SK-N-SH treated with all-trans-retinoic acid at 6 μM for 48 hours (cell line): ENCODE measurements around the gene CNTN4.

ENCODE experiments used
- ARNTL ChIP-seq: fragments of 450-650 bp; formaldehyde crosslinking; IDR thresholded peaks from 2 replicates; pipeline ENCODE4 v1.5.0; 2020; ENCODE audit warnings: low read depth, mild to moderate bottlenecking, moderate library complexity, borderline replicate concordance
- TF ChIP-seq, protein P1 (sequence below): fragments of 250-450 bp; sonication (Bioruptor Pico); IDR thresholded peaks from 2 replicates; pipeline ENCODE4 v1.8.0; 2020; ENCODE audit warnings: mild to moderate bottlenecking, moderate library complexity, borderline replicate concordance
- TF ChIP-seq, protein P2 (sequence below): fragments of 250-450 bp; sonication (Bioruptor Pico); IDR thresholded peaks from 2 replicates; pipeline ENCODE4 v1.5.0; 2020; ENCODE audit warnings: mild to moderate bottlenecking, moderate library complexity

DNA sequence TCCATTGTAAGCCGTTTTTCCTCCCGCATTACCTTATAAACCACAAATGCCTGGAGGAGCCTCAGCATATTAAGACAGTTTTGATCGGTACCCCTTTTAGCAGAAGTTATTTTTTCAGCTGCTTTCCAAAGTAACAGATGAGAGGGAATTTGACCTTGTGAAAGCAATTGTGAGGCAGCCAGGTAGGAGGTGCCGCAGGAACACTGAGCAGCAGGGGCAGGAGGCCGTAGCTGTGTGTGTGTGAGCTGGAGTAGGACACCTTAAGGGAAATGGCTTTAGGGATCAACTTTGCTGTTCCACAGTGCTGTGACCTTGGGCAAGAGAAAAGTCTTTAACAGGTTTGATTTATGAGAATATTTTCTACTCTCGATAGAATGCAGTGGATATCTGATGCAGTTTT lies 529.5 kb downstream of the CNTN4 start:
- TF ChIP-seq, protein P1, sequence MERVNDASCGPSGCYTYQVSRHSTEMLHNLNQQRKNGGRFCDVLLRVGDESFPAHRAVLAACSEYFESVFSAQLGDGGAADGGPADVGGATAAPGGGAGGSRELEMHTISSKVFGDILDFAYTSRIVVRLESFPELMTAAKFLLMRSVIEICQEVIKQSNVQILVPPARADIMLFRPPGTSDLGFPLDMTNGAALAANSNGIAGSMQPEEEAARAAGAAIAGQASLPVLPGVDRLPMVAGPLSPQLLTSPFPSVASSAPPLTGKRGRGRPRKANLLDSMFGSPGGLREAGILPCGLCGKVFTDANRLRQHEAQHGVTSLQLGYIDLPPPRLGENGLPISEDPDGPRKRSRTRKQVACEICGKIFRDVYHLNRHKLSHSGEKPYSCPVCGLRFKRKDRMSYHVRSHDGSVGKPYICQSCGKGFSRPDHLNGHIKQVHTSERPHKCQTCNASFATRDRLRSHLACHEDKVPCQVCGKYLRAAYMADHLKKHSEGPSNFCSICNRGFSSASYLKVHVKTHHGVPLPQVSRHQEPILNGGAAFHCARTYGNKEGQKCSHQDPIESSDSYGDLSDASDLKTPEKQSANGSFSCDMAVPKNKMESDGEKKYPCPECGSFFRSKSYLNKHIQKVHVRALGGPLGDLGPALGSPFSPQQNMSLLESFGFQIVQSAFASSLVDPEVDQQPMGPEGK (CRISPR knock-in tag), result no peak
- TF ChIP-seq, protein P2, sequence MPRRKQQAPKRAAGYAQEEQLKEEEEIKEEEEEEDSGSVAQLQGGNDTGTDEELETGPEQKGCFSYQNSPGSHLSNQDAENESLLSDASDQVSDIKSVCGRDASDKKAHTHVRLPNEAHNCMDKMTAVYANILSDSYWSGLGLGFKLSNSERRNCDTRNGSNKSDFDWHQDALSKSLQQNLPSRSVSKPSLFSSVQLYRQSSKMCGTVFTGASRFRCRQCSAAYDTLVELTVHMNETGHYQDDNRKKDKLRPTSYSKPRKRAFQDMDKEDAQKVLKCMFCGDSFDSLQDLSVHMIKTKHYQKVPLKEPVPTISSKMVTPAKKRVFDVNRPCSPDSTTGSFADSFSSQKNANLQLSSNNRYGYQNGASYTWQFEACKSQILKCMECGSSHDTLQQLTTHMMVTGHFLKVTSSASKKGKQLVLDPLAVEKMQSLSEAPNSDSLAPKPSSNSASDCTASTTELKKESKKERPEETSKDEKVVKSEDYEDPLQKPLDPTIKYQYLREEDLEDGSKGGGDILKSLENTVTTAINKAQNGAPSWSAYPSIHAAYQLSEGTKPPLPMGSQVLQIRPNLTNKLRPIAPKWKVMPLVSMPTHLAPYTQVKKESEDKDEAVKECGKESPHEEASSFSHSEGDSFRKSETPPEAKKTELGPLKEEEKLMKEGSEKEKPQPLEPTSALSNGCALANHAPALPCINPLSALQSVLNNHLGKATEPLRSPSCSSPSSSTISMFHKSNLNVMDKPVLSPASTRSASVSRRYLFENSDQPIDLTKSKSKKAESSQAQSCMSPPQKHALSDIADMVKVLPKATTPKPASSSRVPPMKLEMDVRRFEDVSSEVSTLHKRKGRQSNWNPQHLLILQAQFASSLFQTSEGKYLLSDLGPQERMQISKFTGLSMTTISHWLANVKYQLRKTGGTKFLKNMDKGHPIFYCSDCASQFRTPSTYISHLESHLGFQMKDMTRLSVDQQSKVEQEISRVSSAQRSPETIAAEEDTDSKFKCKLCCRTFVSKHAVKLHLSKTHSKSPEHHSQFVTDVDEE (CRISPR knock-in tag), result no peak
- no peak for TF ChIP-seq ARNTL
